ENCODE measurements around the gene VGLL2.
"Not testable (repeated sequence)": the region's sequence is repeated elsewhere in the genome, so short reads cannot be mapped to it uniquely, and the experiment has no call there.

The VGLL2 gene

GRCh38 chr6:117265410-117266256, at the start of gene VGLL2:
TSS of gene VGLL2 (plus strand) at chr6:117265558. CDS start at chr6:117265764, 206 bp downstream.
- DNase-seq (ENCODE audit: low spot score) = peak; percentile 71

GRCh38 chr6:117222861-117223260, 42.5 kb upstream of the VGLL2 start:
- DNase-seq (ENCODE audit: low spot score) = no peak

- DNase-seq (ENCODE audit: low spot score) = no peak
These were observed 38.6 kb upstream of the VGLL2 start for GRCh38 chr6:117226778-117227177.

DNA sequence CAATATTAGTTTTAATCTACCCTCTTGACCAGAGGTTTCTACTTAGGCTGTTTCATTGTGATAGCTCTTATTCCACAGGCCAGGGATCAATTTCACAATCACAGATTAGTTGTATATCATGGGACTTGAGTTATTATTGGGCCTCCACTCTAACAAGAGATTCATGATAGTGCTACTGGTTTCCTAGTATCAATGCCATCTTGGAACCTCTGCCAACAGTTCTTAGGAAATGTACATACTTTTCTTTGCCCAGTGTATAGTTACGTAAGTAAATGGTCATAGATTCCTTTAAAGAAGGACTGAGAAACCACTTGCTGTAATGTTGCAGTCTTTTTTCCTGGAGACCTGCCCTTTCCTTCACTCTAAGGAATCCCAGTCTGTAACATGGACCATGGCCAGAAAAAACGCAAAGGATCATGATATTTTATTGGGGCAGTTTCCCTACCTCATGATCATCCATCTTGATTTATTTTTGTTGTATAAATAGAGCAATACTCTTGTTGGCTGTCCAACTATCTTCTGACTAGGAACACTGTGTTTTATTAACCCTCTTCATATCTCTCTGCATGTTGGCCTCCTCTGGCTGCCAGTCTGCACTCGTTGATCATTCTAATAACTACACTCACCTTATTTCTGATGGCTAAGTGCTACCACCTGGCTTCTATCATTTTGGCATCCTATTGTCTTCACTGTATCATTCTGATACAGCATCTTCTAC, 38.0 kb upstream of the VGLL2 start:
- DNase-seq (ENCODE audit: low spot score) = no peak

- no peak for DNase-seq (ENCODE audit: low spot score)
These were observed 37.2 kb upstream of the VGLL2 start for GRCh38 chr6:117228202-117228601.

- DNase-seq (ENCODE audit: low spot score) = no peak
These were observed 35.5 kb upstream of the VGLL2 start for GRCh38 chr6:117229870-117230269.

DNA sequence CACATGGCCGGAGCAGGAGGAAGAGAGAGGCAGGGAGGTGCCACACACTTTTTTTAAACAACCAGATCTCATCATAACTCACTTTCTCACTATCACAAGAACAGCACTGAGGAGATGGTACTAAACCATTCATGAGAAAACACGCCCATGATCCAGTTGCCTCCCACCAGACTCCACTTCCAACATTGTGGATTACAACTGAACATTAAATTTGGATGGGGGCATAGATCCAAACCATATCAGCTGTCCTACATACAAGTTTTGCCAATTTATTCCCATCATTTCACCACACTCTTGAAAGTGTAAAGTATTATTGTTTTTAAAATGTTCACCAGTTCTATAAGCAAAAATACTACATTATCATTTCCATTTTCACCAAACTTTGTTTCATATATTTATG, 33.9 kb upstream of the VGLL2 start:
- DNase-seq (ENCODE audit: low spot score) = no peak

DNA sequence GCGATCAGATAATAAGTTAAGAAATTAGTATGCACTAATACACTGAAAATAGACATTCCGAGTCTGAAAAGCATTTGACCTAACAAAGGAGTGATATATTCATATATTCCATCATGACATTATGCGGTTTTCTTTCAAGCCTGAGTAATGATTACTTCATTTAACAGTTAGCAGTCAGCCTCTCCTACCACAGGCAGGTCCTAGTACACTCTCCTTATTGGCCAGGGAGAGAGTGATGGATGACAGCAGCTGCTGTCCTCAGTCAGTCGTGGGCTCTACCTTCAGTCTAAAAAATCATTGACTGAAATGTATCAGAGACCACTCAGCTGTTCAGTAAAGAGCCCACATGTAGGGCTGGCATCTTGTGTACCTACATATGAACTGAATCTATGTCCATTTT, 33.2 kb upstream of the VGLL2 start:
- DNase-seq (ENCODE audit: low spot score) = no peak

DNA sequence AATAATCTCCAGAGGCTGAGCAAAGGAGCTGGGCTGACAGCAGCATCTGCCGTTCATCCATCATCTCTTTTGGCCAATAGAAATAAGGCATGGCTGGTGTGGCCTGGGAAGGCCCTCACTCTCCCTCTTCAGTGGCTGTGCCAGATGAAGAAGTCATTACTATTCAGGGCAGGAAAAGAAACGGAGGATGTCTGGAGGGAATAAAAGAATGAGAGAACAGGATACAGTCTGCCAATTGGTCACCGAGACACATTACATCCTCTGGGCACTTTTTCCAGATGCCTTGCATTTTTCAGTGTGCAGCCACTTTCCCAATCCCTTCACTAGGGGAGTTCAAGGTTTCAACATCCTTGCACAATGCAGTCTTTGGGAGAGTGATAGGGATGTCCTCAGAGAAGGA, 32.2 kb upstream of the VGLL2 start:
- no peak for DNase-seq (ENCODE audit: low spot score)

GRCh38 chr6:117237561-117237960, 27.8 kb upstream of the VGLL2 start:
- no peak for DNase-seq (ENCODE audit: low spot score)

DNA sequence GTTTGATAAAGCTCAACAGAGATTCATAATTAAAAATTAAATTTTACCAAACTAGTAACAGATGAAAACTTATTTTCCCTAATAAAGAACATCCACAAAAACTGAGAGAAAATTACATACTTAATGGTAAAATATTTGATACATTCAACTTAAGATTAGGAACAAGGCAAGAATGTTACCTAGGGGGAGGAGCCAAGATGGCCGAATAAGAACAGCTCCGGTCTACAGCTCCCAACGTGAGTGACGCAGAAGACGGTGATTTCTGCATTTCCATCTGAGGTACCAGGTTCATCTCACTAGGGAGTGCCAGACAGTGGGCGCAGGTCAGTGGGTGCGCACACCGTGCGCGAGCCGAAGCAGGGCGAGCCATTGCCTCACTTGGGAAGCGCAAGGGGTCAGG, 20.8 kb upstream of the VGLL2 start:
- not testable (repeated sequence) for DNase-seq (ENCODE audit: low spot score)

- not testable (repeated sequence) for DNase-seq (ENCODE audit: low spot score)
These were observed 20.4 kb upstream of the VGLL2 start for GRCh38 chr6:117244979-117245378.

DNA sequence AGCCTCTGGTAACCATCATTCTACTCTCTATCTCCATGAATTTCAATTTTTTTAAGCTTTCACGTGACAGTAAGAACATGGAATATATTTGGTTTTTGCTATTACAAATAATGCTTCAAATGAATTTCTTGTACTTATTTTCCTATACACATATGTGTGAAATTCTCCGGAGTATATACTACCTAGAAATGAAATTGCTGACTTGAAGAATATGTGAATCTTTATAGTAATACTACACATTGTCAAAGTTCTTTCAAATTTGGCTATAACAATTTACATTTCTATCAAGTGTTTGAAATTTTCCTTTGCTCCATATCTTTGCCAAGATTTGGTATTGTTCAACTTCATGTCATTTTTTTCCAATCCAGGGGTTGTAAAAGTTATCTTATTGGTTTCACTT, 11.6 kb upstream of the VGLL2 start:
- DNase-seq (ENCODE audit: low spot score) = no peak

DNA sequence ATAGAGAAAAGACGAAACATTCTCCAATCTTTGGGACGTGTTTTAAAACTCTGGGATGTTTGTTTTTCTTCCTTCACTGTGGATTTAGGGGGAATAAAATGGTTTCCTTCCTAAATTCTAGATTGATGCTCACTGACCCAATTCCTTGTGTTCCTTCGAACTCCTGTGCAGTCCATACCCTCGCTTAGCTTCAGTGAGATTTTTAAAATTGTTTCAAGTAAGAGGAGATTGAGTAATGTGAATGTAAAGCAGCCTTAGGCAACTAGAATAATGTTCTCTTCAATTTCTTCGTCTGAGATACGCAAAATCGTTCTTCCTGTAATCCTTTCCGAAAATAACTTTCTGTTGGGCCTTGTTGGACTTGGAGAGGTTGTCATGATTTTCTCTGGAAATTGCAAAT, 2.6 kb upstream of the VGLL2 start:
- no peak for DNase-seq (ENCODE audit: low spot score)

DNA sequence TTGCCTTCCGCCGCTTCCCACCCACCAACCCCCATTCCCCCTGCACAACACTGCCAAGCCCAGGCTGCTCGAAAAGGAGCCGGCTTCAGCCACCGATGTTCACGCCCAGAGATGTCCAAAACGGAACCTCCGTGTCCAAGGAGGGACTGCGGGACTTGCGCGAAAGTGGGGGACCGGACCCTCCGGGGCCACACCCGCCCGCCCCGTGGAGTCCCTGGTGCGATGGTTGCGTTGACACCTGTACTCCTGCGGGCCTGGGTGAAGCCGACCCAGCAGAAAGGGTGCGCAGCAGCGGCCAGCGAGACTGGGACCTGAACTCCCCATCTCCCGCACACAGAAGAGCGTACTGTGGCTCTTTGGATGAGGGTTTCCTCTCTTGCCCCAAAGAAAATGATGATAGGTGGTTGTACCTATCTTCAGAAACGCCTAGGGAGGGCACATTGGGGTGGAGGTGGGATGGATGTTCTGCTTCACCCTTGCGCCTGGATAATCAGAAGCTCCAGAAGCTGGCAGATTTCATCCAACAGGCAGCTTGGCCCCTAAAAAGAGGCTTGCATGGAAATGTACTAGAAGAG, 1.9 kb upstream of the VGLL2 start:
- DNase-seq (ENCODE audit: low spot score) = no peak

- DNase-seq (ENCODE audit: low spot score) = no peak
These were observed 1.0 kb upstream of the VGLL2 start for GRCh38 chr6:117264369-117264691.

- peak; percentile 29 for DNase-seq (ENCODE audit: low spot score)
These were observed 507 bp upstream of the VGLL2 start for GRCh38 chr6:117264692-117265409.

DNA sequence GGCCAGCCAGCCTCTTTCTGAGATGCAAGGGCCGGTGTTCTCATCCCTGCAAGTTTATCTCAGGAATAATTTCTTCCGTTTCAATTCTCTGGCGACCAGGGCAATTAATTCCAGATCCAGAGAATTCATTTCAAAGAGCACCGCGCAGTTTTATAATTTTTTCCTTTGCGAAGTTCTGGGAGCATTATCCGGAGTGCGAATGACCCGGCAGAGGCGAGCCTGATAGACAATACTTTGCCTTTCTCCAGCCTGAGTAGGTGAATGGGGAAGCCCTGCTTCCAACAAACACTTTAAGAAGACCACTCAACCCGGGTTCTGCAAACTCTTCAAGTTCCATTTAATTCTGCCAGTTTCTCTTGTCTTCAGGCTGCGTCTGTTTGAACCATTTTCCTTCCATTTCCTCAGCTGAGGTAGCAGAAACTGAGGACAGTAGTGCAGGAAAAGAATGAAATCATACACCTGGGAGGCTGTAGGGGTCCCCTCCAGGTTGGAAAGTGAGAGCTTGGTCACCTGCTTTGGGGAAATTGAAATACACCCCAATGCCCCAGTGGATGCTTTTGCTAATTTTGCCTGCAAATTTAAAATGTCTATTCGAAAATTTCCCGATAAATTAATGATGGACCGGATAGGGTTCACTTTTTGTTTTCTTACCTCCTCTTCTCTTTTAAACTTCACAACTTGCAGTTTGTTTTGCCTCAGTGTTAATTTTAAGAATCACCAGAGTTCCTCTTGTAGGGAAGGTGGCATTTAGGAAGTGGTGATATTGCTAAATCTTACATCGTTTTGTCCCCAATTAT, 1.1 kb downstream of the VGLL2 start:
- no peak for DNase-seq (ENCODE audit: low spot score)

DNA sequence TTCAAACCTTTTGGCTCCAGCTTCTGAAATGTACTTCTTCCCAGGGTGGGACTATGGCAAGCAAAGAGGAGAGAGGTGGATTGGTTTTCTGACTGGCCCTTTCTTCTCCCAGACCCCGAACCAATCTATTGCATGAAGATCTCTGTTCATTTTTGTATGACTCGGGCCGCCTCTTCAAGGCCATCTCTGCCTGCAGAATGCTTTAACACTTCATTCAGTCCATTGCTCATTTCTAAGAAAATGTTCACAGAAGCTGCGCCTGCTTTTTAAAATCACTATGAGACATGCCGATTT, 1.6 kb downstream of the VGLL2 start:
- DNase-seq (ENCODE audit: low spot score) = no peak

GRCh38 chr6:117267766-117268534, 2.6 kb downstream of the VGLL2 start:
- no peak for DNase-seq (ENCODE audit: low spot score)

- DNase-seq (ENCODE audit: low spot score) = no peak
These were observed 3.6 kb downstream of the VGLL2 start for GRCh38 chr6:117268924-117269323.

Data from AG08396 (cell line).